Fibroblast of skin of right biceps (primary cell): ENCODE measurements around the gene ANKRD39.

Experiments
- DNase-seq: peaks from one replicate; pipeline ENCODE4 v3.0.0-alpha.2; 2013

The ANKRD39 gene

GRCh38 chr2:96825057-96825456 is 32.8 kb downstream of the ANKRD39 start:
- no peak for DNase-seq

GRCh38 chr2:96824079-96824870 is 33.5 kb downstream of the ANKRD39 start:
- DNase-seq: peak; percentile 50

- no peak for DNase-seq
Measured at GRCh38 chr2:96823198-96823597, 34.6 kb downstream of the ANKRD39 start.

GRCh38 chr2:96822786-96823185 is 35.0 kb downstream of the ANKRD39 start:
- no peak for DNase-seq

- DNase-seq: no peak
Measured at GRCh38 chr2:96821113-96821675, 36.6 kb downstream of the ANKRD39 start.

- DNase-seq: no peak
Measured at GRCh38 chr2:96819876-96820511, 37.8 kb downstream of the ANKRD39 start.

GRCh38 chr2:96819128-96819875 is 38.5 kb downstream of the ANKRD39 start:
- DNase-seq: no peak

GRCh38 chr2:96817882-96818281 is 39.9 kb downstream of the ANKRD39 start:
- no peak for DNase-seq

GRCh38 chr2:96816836-96817702 is 40.7 kb downstream of the ANKRD39 start:
- no peak for DNase-seq

GRCh38 chr2:96816127-96816835 is 41.5 kb downstream of the ANKRD39 start, which contains the start of gene CNNM3:
Gene CNNM3 (plus strand): TSS chr2:96816268. CDS start chr2:96816278, 10 bp downstream.
- peak; percentile 92 for DNase-seq

GRCh38 chr2:96815326-96816126 is 42.3 kb downstream of the ANKRD39 start:
- DNase-seq: no peak

GRCh38 chr2:96813656-96814055 is 44.2 kb downstream of the ANKRD39 start:
- DNase-seq: no peak

- DNase-seq: peak; percentile 71
Measured at GRCh38 chr2:96811917-96812316, 45.9 kb downstream of the ANKRD39 start.

GRCh38 chr2:96810783-96811192 is 47.0 kb downstream of the ANKRD39 start:
- DNase-seq: no peak

GRCh38 chr2:96809951-96810782 is 47.6 kb downstream of the ANKRD39 start:
- no peak for DNase-seq

- no peak for DNase-seq
Measured at GRCh38 chr2:96809216-96809882, 48.5 kb downstream of the ANKRD39 start.

- no peak for DNase-seq
Measured at GRCh38 chr2:96808176-96808837, 49.5 kb downstream of the ANKRD39 start.

- DNase-seq: no peak
Measured at GRCh38 chr2:96807127-96807471, 50.7 kb downstream of the ANKRD39 start.
